ENCODE data around the gene HAO1.
"Not testable (repeated sequence)": the region's sequence is repeated elsewhere in the genome, so short reads cannot be mapped to it uniquely, and the experiment has no call there.

The HAO1 gene

GRCh38 chr20:7940341-7940740 lies at the start of gene HAO1:
HAO1 (minus strand) TSS chr20:7940458; CDS start chr20:7940422, 36 bp downstream.
- DNase-seq (ENCODE audit: low read depth) = no peak

DNA sequence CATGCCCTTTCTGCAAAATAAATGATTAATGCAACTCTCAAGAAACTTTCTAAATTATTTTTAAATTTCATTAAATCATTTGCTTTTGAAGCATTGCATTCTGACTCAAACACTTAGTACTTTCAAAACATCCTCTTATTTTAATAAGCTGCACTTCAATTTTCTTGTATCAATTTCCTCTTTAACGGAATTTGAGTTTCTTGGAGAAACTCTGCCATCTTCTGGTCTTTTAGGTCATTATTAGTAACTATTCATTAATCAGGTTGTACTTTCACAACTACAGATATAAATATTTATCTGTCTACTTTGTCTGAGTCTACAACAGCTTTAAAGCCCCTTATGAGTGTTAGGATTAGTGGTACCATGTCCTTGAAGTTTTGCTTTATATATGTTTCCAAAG lies 49.1 kb upstream of the HAO1 start:
- DNase-seq (ENCODE audit: low read depth) = no peak

DNA sequence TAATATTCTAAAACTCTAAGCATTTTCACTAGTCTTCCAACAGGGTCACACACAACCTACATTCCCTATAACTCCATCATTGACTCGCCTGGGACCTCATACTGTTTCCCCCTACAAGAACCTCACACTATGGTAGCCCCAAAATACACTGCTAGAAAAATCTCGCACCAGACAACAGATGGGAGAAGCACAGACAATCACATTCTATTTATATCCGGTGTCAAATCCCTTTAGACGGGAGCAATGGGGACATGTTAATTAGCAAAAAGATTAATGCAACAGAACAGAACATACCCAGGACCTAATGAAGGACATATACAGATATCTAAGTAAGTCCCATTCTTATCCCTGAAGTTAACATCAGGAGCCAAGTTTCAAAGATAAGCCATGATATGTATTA lies 45.7 kb upstream of the HAO1 start:
- no peak for DNase-seq (ENCODE audit: low read depth)

GRCh38 chr20:7984192-7984591 lies 43.9 kb upstream of the HAO1 start:
- no peak for DNase-seq (ENCODE audit: low read depth)

DNA sequence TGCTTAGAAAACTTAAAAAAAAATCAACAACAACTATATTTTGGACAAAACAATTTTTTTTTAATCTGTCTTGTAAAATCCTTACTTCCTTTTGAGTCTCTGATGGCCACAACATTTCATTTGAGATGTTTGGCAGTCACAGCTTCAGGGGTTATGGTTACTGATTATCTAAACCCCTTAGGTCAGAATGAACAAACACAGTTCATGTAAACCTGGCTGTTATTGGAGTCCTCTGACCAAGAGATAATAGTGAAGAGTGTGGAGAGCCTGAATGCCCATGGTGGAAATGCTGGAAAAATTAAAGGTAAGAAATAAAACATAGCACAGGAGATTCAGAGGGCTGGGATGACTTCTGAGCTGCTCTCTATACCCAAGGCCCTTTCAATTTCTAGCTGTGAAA lies 41.1 kb upstream of the HAO1 start:
- no peak for DNase-seq (ENCODE audit: low read depth)

DNA sequence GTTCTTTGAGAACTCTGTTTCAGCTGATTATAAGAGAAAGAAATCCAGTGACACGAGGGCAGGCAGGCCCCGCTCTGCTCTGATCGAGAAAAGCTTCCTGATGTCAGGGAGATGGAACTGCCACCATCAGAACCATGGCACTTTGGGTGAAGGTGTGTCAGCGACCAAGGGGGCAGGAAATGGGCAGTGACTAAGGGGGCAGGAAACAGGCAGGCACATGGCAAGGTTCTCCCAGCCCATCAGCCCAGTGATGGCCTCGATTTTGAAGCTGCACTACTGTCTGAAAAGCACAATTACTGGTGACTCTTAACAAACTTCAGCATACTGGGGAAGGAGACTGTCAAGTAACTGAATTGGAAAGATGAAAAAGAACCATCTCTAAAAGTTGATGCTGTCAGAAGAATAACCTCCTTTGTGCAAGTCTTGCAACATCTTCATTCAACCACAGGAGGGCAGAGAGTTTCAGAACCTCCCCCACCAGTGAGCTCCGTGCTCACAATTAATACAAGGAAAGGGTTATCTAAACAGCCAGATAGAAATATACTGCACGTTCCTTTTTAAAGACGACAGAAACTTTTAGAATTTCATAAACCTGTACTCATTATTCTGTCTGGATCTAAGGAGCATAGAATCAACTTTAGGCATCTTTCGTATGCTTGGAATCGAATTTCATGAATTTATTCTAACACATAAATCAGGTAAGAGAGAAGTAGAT lies 40.2 kb upstream of the HAO1 start:
- DNase-seq (ENCODE audit: low read depth) = no peak

DNA sequence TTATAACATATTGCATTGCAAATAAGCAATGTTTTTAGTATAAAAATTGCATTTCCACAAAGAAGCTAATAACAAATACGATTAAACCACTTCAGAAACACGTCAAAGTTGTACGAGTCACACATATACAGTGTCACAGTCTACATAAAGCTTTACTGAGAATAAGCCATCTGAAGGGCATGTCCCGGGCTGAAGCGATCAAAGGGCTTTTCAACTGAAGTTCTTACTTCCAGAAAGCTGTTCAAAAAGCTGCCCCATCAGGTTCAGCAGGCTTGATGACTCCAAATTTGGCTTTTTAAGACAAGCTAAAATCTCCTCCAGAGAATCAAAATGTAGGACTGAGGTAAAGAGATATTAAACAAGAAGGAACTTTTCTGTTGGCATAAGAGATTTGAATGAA lies 37.5 kb upstream of the HAO1 start:
- DNase-seq (ENCODE audit: low read depth) = no peak

DNA sequence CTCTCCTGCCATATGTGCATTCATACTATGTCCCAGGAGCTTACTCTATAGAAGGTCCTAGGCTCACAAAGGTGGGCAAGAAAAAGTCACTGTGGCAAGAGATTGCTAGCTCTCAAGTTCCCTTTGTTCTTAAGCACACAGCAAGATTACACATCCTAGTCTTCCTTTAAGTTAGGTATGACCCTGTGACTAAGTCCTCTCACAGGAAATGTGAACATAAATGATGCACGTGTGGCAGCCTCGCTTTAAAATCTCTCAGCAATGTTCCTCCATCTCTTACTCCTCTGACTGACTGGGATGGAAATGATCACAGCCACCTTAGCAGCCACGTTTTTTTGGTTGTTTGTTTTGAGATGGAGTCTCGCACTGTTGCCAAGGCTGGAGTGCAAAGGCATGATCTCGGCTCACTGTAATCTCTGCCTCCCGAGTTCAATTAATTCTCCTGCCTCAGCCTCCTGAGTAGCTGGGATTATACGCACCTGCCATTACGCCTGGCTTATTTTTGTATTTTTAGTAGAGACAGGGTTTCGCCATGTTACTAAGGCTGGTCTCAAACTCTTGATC lies 35.7 kb upstream of the HAO1 start:
- DNase-seq (ENCODE audit: low read depth) = no peak

DNA sequence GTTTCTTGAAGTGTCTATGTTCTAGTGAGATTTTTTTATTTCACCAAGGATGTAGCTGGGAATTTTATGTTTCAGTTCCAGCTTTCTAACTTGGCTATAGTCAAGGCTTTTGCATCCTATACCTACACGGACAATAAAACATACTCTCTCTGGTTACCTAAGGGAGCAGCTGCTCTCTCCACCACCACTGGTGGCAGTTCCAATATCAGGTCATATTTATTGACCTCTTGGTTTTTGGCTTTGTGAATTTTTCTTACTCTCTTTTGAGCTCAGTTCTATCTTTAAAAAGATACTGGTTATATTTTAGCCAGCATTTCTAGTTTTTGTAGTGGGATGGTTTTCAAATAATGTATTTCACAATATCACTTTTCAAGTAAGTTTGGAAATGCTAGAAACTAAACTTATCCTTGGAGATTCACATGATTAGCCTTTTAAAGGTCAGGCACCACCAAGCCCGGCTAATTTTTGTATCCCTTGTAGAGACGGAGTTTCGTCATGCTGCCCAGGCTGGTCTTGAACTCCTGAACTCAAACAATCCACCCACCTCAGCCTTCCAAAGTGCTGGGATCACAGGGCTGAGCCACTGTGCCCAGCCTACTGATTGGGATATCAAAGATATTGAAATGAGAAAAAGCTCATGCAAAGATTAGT lies 34.7 kb upstream of the HAO1 start:
- DNase-seq (ENCODE audit: low read depth) = no peak

GRCh38 chr20:7971536-7972280 lies 31.4 kb upstream of the HAO1 start:
- DNase-seq (ENCODE audit: low read depth) = no peak

DNA sequence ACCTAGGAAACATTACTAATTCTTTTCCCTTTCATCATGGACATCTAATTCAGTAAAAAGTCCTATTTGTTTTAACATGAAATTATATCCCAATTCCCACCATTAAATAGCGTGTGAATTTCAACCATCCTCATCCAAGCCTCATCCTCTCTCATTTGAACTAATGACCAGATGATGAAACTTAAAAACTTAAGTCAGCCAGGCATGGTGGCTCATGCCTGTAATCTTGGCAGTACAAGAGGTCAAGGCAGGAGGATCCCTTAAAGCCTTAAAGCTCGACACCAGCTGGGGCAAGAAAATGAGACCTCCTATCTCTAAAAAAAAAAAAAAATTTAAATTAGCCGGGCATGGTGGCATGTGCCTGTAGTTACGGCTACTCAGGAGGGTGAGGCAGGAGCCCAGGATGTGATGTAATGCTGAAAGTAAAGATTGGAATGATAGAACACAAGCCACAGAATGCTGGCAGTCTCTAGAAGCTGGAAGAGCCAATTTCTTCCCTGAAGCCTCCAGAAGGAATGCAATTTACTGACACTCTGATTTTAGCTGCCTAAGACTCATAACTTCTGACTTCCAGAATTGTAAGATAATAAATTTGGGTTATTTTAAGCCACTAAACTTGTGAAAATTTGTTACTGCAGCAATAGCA lies 27.1 kb upstream of the HAO1 start:
- DNase-seq (ENCODE audit: low read depth) = no peak

- no peak for DNase-seq (ENCODE audit: low read depth)
These were observed 25.9 kb upstream of the HAO1 start for GRCh38 chr20:7966176-7966575.

DNA sequence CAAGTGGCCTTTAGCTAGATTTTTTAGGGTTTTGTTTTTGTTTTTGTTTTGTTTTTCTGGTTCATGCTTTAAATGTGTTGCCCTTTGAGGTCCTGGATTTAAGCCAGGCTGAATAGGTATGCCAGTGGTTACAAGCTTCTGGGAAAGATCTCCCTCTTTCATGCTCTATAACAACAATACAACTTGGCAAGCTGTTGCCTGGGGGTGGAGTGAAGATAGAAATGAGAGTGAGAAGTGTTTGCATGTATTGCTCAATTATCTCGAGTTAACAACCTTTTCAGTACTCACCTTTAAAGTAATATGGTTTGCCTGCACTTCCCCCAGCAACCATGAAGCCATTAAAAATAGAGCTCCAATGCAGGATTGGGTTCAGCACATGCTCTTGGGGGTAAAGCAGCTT lies 19.2 kb upstream of the HAO1 start:
- no peak for DNase-seq (ENCODE audit: low read depth)

GRCh38 chr20:7956561-7956960 lies 16.3 kb upstream of the HAO1 start:
- not testable (repeated sequence) for DNase-seq (ENCODE audit: low read depth)

GRCh38 chr20:7950387-7950786 lies 10.1 kb upstream of the HAO1 start:
- no peak for DNase-seq (ENCODE audit: low read depth)

GRCh38 chr20:7943891-7944290 lies 3.6 kb upstream of the HAO1 start:
- DNase-seq (ENCODE audit: low read depth) = no peak

DNA sequence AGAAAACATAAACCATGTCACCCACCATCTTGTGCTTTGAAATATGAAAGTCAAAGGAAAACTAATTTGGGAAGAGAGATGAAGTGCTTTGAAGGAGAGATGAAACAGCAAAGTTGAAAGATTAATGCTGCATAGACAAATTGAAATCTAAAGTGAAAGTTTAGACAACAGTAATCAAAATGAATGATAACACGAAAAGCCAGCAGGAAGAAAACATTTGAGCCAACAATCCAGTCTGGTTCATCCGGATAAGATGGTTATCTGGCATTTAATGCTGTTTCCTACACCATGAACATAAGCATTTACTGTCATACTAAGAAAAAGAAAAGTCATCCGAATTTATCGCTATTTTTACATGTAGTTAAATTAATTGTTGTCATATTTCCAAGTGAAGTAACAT lies 595 bp downstream of the HAO1 start:
- no peak for DNase-seq (ENCODE audit: low read depth)

DNA sequence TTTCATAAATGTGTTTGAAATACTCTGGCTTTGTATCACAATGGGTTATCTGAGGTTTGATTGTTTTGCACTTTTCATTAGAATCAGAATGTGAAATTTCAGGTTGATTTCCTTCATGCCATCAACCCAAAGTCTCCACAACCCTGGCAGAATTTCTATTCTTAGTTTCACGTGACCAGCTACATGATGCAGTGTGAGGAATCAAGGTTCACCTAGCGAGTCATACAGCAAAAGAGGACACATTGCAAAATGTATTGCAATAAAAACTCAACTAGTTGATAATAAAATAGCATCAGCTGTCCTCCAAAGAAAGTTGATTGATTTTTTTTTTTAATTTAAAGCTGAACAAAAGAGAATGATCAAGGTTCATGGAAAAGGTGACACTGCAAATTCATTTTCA lies 2.2 kb downstream of the HAO1 start:
- DNase-seq (ENCODE audit: low read depth) = no peak

- DNase-seq (ENCODE audit: low read depth) = no peak
These were observed 2.9 kb downstream of the HAO1 start for GRCh38 chr20:7937328-7937727.

DNA sequence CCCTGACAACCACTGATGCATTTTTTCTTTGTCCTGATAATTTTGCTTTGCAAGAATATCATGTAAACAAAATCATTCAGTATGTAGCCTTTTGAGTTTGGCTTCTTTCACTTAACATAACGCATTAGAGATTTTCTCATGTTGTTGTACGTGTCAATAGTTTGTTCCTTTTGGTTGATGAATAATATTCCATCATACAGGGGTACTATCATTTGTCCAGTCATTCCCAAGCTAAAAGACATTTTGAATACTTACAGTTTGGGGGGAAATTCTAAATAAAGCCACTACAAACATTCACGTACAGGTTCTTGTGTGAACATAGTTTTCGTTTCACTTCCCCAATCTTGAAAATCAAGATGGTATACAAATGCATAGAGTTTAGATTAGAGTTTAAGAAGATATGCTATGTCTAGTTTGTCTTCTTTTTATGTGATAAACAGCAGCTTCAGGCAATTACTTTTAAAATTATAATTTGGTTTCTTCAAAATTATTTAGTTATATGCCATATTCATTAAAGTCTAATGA lies 5.2 kb downstream of the HAO1 start:
- DNase-seq (ENCODE audit: low read depth) = no peak

- DNase-seq (ENCODE audit: low read depth) = no peak
These were observed 6.9 kb downstream of the HAO1 start for GRCh38 chr20:7933346-7933745.

DNA sequence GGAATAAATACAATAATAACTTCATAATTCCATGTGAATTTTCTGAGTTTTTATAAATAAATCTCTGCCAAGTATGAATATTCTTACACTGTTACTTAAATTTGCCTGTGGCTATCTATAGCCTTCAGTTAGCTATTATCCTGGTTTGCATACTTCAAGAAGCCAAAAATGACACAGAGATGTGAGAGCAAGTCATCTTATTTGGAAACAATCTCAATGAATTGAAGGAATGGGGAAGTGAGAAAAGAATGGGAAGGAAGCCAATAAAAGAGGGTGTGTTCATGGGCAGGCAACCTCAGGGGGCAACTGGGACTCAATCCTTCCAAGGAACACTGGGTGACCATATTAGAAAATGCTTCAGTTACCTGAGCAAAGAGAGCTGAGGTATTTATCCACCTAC lies 9.9 kb downstream of the HAO1 start:
- DNase-seq (ENCODE audit: low read depth) = no peak

All from activated T-helper 9 cell treated with anti-CD3 and anti-CD28 coated beads, Interleukin-2, amount 50 U/mL, for 16 hours (primary cell).